Loucy (cell line): ENCODE measurements around the gene OSR1.

Experiments
- H2AFZ ChIP-seq: fragments of 200-600 bp; sonication (generic); 2 replicates; pipeline ENCODE4 v1.6.0; 2016; ENCODE audit warnings: antibody characterized with exemption, mild to moderate bottlenecking, low read length, moderate library complexity
- H3F3A ChIP-seq: fragments of 200-600 bp; 2 replicates; pipeline ENCODE4 v1.6.0; 2016; ENCODE audit warnings: antibody characterized with exemption, low read depth, mild to moderate bottlenecking
- H3K27me3 ChIP-seq: fragments of 200-600 bp; sonication (generic); 2 replicates; pipeline ENCODE4 v1.6.1; 2014; ENCODE audit warnings: low read length, mild to moderate bottlenecking; ENCODE audit not compliant: insufficient read depth, poor library complexity, severe bottlenecking
- H3K36me3 ChIP-seq: fragments of 200-600 bp; sonication (generic); 2 replicates; pipeline ENCODE4 v1.6.1; 2016; ENCODE audit warnings: low read length; ENCODE audit not compliant: insufficient read depth
- H3K4me1 ChIP-seq: fragments of 200-600 bp; sonication (generic); 2 replicates; pipeline ENCODE4 v1.5.1; 2014; ENCODE audit warnings: low read length, mild to moderate bottlenecking; ENCODE audit not compliant: insufficient read depth, poor library complexity, severe bottlenecking
- H3K4me2 ChIP-seq: fragments of 200-600 bp; sonication (generic); 2 replicates; pipeline ENCODE4 v1.6.0; 2014; ENCODE audit warnings: antibody characterized with exemption, low read length, low read depth, mild to moderate bottlenecking; ENCODE audit not compliant: poor library complexity, severe bottlenecking
- H3K4me3 ChIP-seq: fragments of 200-600 bp; sonication (generic); 2 replicates; pipeline ENCODE4 v1.5.1; 2014; ENCODE audit warnings: low read length, mild to moderate bottlenecking, mixed read lengths; ENCODE audit not compliant: poor library complexity, severe bottlenecking
- H3K79me2 ChIP-seq: fragments of 200-600 bp; sonication (generic); 2 replicates; pipeline ENCODE4 v1.6.1; 2014; ENCODE audit warnings: low read length; ENCODE audit not compliant: insufficient read depth
- H3K9ac ChIP-seq: fragments of 200-600 bp; sonication (generic); 2 replicates; pipeline ENCODE4 v1.6.0; 2014; ENCODE audit warnings: mild to moderate bottlenecking, low read depth, low read length, moderate library complexity; ENCODE audit not compliant: poor library complexity, severe bottlenecking
- H3K9me2 ChIP-seq: fragments of 200-600 bp; sonication (generic); replicated peaks from 2 replicates; pipeline ENCODE4 v1.6.1; 2016; ENCODE audit warnings: low read depth, low read length, mixed read lengths
- H3K9me3 ChIP-seq: fragments of 200-600 bp; sonication (generic); 2 replicates; pipeline ENCODE4 v1.6.1; 2014; ENCODE audit warnings: mild to moderate bottlenecking, antibody characterized with exemption, low read length, low read depth; ENCODE audit not compliant: insufficient read depth
- H4K20me1 ChIP-seq: fragments of 200-600 bp; sonication (generic); 2 replicates; pipeline ENCODE4 v1.6.0; 2014; ENCODE audit warnings: antibody characterized with exemption, low read length, mild to moderate bottlenecking; ENCODE audit not compliant: insufficient read depth, poor library complexity, severe bottlenecking
- EZH2phosphoT487 ChIP-seq: fragments of 200-600 bp; IDR thresholded peaks from 2 replicates; pipeline ENCODE4 v1.6.1; 2018; ENCODE audit warnings: antibody characterized with exemption, mild to moderate bottlenecking, moderate library complexity, borderline replicate concordance
- TF ChIP-seq, protein P1 (sequence below): fragments of 200-600 bp; sonication (generic); conservative IDR thresholded peaks from 2 replicates; pipeline ENCODE4 v1.5.1; 2014; ENCODE audit warnings: mild to moderate bottlenecking, antibody characterized with exemption, low read length

The OSR1 gene

DNA sequence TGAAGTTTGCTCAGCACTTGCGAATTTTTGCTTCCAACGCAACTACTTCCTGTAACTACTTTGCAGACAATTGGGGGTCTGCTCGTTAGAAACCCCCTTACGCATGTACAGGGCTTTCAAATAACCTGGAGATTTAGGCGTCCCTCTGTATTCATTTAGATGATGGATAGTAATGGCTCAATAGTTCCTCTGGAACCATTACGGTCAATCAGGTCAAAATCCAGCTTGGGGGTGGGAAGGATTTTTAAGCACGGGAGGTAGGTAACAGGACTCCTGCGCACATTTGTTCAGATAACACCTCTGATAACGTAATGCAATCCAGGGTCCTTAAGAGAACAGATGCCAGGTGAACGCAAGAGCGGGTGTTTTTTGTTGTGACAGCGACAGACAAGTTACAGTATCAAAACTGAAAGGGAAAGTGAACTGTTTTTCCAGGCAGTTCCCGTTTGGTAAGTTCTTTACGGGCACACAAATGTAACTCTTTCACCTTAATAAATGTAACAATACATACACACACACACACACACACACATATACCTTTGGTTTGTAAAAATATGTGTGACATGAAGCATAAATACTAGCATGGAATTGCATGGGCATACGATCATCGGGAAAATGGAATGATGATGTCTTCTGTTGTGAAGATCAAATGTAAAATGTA lies 3.8 kb upstream of the OSR1 start:
- Histone ChIP-seq H3K4me2 (peak overlapping the region; percentile 83), H3K4me3 (peak overlapping the region; percentile 75), H3K9ac (peak overlapping the region; percentile 65), H4K20me1 (no peaks in the 10 kb centered on the region), H3K4me1 (no peaks in the 10 kb centered on the region), H2AFZ (peak overlapping the region; percentile 87), H3K9me2 (no peaks in the 10 kb centered on the region), H3K79me2 (no peaks in the 10 kb centered on the region), H3K27me3 (peaks cover 8% of the 10 kb centered on the region), H3K9me3 (no peaks in the 10 kb centered on the region), H3K36me3 (no peaks in the 10 kb centered on the region), H3F3A (no peaks in the 10 kb centered on the region)
- no peak for TF ChIP-seq EZH2phosphoT487
- TF ChIP-seq, protein P1, sequence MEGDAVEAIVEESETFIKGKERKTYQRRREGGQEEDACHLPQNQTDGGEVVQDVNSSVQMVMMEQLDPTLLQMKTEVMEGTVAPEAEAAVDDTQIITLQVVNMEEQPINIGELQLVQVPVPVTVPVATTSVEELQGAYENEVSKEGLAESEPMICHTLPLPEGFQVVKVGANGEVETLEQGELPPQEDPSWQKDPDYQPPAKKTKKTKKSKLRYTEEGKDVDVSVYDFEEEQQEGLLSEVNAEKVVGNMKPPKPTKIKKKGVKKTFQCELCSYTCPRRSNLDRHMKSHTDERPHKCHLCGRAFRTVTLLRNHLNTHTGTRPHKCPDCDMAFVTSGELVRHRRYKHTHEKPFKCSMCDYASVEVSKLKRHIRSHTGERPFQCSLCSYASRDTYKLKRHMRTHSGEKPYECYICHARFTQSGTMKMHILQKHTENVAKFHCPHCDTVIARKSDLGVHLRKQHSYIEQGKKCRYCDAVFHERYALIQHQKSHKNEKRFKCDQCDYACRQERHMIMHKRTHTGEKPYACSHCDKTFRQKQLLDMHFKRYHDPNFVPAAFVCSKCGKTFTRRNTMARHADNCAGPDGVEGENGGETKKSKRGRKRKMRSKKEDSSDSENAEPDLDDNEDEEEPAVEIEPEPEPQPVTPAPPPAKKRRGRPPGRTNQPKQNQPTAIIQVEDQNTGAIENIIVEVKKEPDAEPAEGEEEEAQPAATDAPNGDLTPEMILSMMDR = no peak

DNA sequence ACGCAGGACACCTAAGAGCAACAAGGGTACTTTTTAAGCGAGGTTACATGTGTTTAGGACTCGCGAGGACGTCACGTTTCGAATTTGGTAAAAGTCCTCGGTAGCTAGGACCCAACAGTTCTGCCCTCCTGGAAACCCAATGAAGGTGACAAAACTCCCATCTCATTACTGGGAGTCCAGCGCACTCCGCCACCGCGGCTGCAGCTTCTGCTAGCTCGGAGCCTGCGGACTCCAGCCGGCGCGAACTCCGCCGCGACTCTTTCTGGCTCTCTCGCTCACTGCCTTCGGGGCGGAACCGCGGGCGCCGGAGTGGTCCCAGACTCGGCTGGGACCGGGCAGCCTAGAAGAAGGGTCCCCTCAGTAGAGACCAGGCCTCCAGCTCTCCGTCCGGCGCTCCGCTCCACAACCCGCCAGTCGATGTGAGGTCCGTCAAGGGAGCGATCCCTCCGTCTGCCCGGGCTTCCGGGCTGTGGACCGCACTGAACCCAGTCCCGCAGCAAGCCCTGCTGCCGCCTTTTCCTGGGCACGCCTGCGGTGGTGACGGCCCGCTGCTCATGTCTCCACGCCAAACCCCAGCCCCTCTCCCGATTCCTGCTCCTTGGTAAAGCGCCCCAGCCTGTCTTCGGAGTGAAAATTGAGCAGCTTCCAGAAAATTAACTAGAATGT lies 3.0 kb upstream of the OSR1 start:
- H3K79me2 ChIP-seq = no peaks in the 10 kb centered on the region
- H4K20me1 ChIP-seq = no peaks in the 10 kb centered on the region
- H3K9me3 ChIP-seq = no peaks in the 10 kb centered on the region
- H3K27me3 ChIP-seq = peaks cover 8% of the 10 kb centered on the region
- no peak overlapping the region for H3K4me3 ChIP-seq
- H3F3A ChIP-seq = no peaks in the 10 kb centered on the region
- H3K9ac ChIP-seq = no peak overlapping the region
- H3K9me2 ChIP-seq = no peaks in the 10 kb centered on the region
- no peaks in the 10 kb centered on the region for H3K36me3 ChIP-seq
- no peaks in the 10 kb centered on the region for H3K4me1 ChIP-seq
- H3K4me2 ChIP-seq = peak overlapping the region; percentile 83
- no peak overlapping the region; the same call in 1 of the 2 replicates for H2AFZ ChIP-seq
- TF ChIP-seq, protein P1 = no peak
- TF ChIP-seq EZH2phosphoT487 = no peak

DNA sequence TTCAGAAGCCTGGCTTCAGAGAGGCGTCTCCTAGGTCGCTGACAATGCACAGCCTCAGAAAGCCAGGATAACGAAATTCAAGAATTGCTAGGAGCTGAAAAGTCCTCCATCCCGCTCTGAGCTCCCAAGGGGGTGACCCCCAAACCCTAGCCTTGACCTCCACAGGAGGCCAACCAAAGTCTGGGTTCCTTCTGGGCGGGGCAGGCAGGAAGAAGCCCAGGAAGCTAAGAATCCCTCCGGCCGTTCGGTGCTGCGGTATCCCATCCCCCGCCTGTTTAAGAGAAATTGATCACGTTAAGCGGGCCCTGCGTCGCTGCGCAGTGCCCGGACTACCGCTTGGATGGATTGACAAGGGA lies 2.5 kb upstream of the OSR1 start:
- no peak overlapping the region for H2AFZ ChIP-seq
- H3K27me3 ChIP-seq = peaks cover 8% of the 10 kb centered on the region

More for the DNA sequence above, 2.5 kb upstream of the OSR1 start:
- Histone ChIP-seq H4K20me1 (no peaks in the 10 kb centered on the region), H3K9ac (no peak overlapping the region), H3K9me2 (no peaks in the 10 kb centered on the region), H3F3A (no peaks in the 10 kb centered on the region), H3K9me3 (no peaks in the 10 kb centered on the region), H3K4me2 (no peak overlapping the region), H3K36me3 (no peaks in the 10 kb centered on the region), H3K4me3 (no peak overlapping the region), H3K79me2 (no peaks in the 10 kb centered on the region), H3K4me1 (no peaks in the 10 kb centered on the region)
- TF ChIP-seq EZH2phosphoT487 = no peak
- TF ChIP-seq, protein P1 = no peak
